Measurements from ENCODE around the gene LTA.

- TF ChIP-seq CTCF (IDR thresholded peaks at IDR 0.05 in 2 of 3, conservative IDR thresholded peaks at IDR 0.05 in 1 of 3; ENCODE audit: borderline replicate concordance in 1 of 3, insufficient read depth in 1 of 3, low read depth in 2 of 3, low read length in 2 of 3), result no peak
- no peak for TF ChIP-seq ATF3 (IDR thresholded peaks at IDR 0.05)
- TF ChIP-seq REST (IDR thresholded peaks at IDR 0.05; ENCODE audit: low read depth), result no peak
- no peak for TF ChIP-seq JUND (IDR thresholded peaks at IDR 0.05)
- no peak for TF ChIP-seq POLR2AphosphoS5 (IDR thresholded peaks at IDR 0.05; ENCODE audit: low read depth, low read length)
- no peak for TF ChIP-seq ZNF274 (IDR thresholded peaks at IDR 0.05; ENCODE audit: low read depth, low read length)
- no peak for TF ChIP-seq EZH2 (IDR thresholded peaks at IDR 0.05)
Measured at GRCh38 chr6:31534011-31534410, 38.1 kb upstream of the LTA start.
